HG03103 (cell line): Measurements from ENCODE around the gene RRH.
"Not testable (repeated sequence)": the region's sequence is repeated elsewhere in the genome, so short reads cannot be mapped to it uniquely, and the experiment has no call there.

Experiments
- ATAC-seq: cut with Tn5 transposase; IDR thresholded peaks from one replicate; pipeline ENCODE4 v1.9.1; 2021; ENCODE audit warnings: low read depth; ENCODE audit not compliant: unreplicated experiment

The RRH gene

DNA sequence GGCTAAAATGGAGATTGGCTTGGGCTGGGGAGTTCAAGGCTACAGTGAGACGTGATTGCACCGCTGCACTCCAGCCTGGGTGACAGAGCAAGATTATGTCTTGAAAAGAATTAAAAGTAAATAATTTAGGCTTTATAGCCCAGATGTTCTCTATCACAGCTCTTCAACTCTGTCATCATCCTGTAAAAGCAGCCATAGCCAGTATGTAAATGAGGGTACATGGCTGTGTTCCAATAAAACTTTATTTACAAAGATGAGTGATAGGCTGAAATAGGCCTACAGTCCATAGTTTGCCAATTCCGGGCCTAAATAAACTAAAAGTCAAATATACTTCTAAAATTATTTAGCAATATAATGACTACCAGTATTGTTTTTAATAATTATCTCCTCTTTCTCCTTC lies 9.2 kb downstream of the RRH start:
- ATAC-seq: no peak

DNA sequence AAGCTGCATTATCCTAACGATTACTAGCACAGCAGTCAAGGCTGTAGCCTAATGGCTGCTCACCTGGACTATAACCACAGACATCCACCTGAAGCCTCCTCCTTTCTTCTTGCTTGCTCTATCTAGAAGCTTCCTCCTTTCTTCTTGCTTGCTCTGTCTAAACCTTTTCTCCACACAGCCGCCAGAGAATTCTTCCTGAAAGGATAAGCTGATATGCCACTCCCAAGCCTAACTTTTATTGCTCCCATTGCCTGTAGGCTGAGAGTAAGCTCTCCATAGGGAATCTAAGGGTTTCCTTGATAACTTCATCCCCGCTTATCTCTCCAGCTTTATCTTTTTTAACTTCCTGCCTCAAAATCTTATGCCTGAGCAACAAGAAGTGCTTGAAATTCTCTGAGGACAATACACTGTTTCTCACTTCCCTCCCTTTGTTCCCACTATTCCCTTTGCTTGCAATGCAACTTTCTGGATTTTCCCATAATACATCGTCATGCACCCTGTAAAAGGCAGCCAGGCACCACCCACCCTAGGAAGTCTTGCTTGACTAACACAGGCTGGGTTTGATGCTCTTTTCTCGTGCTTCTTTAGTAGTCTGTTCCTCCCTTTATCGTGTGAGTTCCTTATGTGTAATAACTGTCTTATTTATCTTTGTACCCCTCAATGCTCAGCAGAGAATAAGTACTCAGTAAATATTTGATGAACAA lies 18.8 kb downstream of the RRH start:
- no peak for ATAC-seq

DNA sequence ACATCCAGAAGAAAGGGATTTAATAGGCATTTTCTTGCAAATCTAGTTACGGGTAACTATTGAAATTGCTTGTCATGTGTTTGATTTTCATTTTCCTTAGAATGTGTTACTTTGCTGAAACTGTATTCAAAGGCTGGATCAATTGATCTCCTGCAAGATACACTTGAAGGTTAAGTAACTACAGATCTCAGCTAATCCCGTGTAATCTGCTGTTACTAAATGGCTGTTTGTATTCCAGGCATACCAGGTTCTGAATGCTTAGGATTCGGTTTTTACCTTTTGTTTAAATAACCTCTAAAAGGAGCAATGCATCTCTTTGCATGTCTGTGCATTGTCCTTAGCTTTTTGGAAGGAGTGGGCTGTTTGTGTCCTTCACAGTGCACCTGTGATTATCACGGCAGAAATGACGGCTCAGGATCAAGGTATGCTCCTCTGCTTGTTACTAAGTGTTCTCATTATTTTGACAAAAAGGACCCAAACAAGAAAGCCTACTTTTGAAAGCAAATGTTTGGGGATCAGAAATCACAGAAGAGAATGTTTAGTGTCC lies 20.2 kb downstream of the RRH start, which contains the start of gene LRIT3:
TSS of gene LRIT3 (plus strand) at position 212 of the 547 bp plus-strand sequence. CDS start at position 307, 95 bp downstream.
- ATAC-seq: no peak

DNA sequence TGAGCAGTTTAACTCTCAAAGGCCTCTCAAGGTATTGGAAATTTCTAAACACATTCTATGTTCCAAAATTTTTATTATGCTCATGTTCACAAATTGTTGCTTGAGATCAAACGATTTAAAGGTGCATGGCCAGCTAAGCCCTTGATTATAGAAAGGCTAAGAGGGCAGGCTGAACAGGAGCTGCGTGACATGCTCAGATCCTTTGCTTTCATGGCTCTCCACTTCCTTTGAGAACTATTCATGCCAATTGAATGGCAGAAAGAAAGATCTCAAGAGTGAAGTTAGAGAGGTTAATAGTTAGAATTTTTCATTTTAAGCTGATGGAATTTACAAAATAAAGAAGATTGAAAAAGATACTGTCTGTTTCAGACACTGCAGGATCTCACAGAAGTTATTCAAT lies 20.7 kb downstream of the RRH start:
- no peak for ATAC-seq

DNA sequence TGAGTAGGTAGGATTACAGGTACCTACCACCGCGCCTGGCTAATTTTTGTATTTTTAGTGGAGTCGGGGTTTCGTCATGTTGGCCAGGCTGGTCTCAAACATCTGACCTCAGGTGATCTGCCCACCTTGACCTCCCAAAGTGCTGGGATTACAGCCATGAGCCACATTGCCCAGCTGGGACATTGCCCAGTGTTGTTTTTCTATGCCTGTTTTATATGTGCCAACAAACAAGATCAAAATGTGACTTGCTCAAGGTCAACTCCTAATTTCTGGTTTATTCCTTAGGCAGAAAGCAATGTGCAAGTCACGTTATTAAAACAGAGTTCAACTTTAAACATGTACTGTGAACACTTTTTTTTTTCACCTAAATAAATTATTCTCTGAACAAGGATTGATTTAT lies 22.8 kb downstream of the RRH start:
- no peak for ATAC-seq

DNA sequence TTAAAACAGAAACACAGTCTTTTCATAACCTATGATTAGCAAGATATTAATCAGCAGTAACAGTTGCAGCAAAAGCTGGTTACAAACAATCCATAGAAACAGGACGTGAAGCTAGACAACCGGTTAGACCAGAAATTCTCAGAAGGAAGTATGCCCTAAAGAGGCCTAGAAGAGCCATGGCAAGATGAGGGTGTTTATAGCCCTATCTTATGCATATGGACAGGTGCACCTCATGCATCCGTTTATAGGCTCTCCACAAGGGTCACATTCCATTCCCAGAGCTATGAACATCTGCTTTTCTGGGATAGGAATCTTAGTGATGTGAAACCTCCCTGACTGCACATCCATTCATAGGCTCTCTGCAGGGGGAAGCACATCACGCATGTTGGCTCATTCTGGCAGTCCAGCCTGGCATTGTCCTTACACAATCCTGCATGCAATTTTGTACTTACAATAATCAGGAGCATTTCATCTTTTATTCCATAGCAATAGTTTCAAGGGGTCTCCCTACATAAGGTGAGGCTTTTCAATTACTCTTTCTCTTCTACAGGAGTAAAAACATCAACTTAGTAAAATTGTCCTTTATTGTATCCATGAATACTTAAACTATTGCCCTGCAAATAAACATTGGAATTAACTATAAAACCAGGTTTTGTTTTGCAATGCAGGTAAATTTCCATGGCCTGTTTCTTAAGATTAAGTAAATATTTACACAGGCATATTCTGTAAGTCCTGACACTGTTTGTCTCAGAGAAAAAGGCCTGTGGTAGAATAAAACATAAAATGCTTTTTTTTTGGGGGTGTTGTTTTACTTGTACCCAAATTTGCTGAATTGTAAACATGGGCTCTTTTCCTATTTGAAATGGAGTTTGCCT lies 31.9 kb downstream of the RRH start:
- ATAC-seq: not testable (repeated sequence)

GRCh38 chr4:109861271-109861670 lies 33.5 kb downstream of the RRH start:
- ATAC-seq: no peak

DNA sequence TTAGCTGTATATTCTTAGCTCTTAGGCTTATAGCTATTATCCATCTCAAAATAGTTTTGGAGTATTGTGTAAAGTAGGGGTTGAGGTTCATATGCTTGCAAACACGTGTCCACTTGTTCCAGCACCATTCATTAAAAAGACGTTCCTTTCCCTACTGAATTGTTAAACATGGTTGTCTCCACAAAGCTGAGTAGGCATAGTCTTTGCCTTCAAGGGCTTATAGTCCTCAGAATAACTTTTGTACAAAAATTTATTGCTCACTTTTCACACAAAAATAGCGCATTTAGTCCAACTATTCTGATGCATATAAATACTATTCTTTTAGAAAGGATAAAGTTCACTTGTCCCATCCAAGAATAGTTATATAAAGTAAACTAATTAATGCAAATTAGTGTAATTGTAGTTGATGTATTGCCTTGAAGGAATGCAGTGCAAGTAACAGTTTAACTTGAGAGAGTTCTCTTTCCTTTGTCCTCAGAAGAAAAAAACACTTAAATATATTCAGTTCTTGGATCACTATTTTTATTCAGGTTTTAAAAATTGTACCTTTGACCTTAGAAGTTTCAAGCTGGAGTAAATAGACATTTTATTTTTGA lies 34.2 kb downstream of the RRH start:
- ATAC-seq: no peak

DNA sequence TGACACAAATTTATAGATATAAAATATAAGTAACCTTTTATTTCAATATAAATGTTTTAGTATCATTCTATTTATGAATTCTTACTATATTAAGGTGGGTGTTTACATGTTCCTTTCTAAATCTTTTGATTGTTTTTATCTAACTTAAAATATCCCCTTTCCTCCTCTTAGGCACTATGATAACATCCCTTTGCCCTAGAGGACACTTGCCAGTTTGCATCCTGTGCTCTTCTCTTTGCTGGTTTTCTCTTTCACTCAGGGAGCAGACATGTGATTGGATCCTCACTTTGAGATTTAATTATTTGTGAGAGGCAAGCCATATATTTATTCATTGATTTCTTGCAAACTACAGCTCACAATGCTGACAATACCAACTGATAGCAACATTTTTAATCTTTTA lies 36.4 kb downstream of the RRH start:
- no peak for ATAC-seq

GRCh38 chr4:109870061-109870460 lies 42.3 kb downstream of the RRH start:
- ATAC-seq: no peak

DNA sequence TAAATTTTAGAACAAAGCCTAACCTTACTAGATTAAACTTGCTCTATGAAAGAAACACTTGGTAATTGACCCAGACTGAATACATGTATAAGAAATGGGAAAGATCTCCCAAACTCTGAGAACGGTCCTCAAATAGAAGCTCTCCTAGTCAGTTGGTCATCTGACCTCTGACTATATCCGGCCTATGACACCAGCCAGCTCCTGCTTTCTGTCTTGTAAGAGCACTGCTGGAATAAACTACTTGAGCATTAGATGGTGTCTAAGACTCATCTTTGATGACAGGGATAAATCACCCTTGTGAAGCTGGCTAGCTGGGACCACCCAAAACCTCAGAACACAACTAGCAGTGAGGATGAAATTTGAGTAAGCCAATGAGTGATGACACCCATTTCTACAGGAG lies 44.3 kb downstream of the RRH start:
- ATAC-seq: no peak

DNA sequence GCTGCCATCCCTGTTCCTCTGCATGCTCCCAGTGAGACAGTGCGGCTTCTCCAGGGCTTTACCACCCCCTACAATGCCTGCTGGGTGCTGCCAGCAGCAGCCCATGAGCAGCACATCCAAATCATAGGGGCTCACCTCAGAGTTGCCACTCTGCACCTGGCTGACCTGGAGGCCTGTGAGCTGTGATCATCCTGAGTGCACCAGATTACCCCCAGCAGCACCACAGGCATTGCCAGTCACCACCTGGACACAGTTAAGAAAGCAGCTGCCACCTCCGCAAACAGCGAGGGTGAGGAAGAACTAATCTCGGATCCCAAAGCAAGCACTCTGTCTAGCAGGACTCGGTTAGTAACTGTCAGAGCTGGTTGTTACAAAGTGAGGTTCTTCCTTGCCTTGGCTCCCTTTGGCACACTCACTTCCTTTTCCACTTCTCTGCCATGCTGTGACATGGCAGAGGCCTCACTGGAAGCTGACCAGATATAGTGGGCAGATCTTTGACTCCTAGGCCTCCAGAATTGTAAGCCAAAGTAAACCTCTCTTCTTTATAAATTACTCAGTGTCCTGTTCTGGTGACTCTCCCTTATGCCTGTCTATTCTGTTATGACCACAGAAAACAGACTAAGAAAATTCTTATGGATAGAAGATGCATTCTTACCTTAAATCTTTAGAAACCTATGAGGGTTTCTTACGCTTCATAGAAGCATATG lies 45.3 kb downstream of the RRH start:
- ATAC-seq: no peak

- ATAC-seq: no peak
These were observed 46.2 kb downstream of the RRH start for GRCh38 chr4:109873791-109874514.

- no peak for ATAC-seq
These were observed 47.3 kb downstream of the RRH start for GRCh38 chr4:109875106-109875505.

DNA sequence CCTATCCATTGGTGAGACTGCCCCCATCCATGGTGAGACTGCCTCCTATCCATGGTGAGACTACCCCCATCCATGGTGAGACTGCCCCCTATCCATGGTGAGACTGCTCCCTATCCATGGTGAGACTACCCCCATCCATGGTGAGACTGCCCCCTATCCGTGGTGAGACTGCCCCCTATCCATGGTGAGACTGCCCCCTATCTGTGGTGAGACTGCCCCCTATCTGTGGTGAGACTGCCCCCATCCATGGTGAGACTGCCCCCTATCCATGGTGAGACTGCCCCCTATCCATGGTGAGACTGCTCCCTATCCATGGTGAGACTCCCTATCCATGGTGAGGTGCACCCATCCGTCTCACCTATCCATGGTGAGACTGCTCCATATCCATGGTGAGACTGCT lies 47.8 kb downstream of the RRH start:
- not testable (repeated sequence) for ATAC-seq

GRCh38 chr4:109876634-109877265 lies 49.0 kb downstream of the RRH start:
- no peak for ATAC-seq

GRCh38 chr4:109877400-109877799 lies 49.6 kb downstream of the RRH start:
- ATAC-seq: peak; percentile 92

DNA sequence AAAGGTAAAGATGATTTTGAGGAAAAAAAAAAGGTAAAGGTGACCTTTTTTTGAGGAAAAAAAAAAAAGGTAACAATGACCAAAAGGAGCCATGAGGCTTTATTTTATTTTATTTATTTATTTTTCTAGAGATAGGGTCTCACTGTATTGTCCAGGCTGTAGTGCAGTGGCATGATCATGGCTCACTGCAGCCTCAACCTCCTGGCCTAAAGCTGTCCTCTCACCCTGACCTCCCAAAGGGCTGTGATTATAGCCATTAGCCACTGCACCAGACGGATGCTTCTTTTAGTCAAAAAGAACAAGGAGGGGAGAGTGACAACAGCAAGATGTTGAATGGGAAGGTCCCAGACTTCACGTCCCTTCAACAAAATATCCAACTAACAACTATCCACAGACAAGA lies 50.6 kb downstream of the RRH start:
- ATAC-seq: no peak

DNA sequence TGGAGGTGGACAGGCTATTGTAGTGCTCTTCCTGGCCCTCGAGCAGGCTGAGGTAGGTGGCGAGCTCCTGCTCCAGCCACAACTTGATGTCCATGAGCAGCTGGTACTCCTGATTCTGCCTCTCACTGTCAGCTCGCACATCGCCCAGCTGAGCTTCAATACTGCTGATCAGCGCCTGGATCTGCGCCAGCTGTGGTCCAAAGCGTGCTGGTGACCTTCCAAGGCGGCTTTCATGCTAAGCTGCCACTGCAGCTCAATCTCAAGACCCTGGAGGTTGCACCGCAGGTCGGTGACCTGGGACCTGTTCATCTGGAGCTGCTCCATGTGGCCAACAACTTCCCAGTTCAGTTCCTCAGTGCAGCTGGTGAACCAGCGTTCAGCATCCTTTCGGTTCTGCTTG lies 51.3 kb downstream of the RRH start:
- no peak for ATAC-seq
